ENCODE data around the gene ST3GAL3. TPM values are rescaled to one million over a fixed set of nuclear protein-coding genes. Genes with fewer than 3 reads are reported as not detected.

ST3GAL3 gene
- total and polyA plus RNA-seq, 2 of the 13 experiments (the other 11 are each of a cell fraction or from before 2014, with no cell fraction given): 5.1 to 8.1 TPM

DNA sequence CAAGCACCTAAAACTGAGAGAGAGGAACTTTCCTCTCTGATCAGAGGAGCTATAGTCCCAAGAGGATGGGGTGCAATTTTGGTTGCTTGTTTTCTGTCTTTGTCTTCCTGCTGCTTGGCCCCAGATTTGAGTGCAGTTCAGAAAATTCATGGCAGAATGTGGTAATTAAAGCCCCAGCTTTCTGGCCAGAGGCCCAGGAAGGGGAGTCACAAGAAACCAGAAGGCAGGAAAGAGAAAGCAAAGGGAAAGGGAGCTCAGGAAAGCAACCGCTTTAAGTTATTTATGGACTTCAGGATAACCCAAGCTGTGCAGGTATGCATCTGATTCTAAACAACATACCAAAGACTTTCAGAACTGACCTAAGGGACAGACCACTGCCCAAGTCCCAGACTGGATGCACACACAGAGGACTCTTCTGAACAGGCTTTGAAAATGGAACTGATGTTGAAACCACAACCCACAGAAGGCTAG is 88.8 kb downstream of the ST3GAL3 start:
- in situ Hi-C loops (cut with HindIII; ENCODE audit: extremely low pct_ligation_motif_present, low pct_unique_long_range_greater_than_20kb) (no loop called here), intact Hi-C loops (cut with micrococcal nuclease; ENCODE audit: unreplicated experiment) (no loop called here)
- ChIA-PET CTCF (ENCODE audit: low intra/inter-chr PET ratio, low total read pairs) (no interaction called here), POLR2A (no interaction called here)
- Histone ChIP-seq H3K4me3 (replicated peaks in 1 of 3; ENCODE audit: insufficient read depth in 1 of 3, low read depth in 2 of 3, low read length in 3 of 3) (no peak overlapping the region), H3K9ac (ENCODE audit: insufficient read depth, low read depth, low read length) (no peak overlapping the region), H3K4me2 (ENCODE audit: low read depth, low read length) (no peak overlapping the region), H3K36me3 (replicated peaks in 1 of 2; ENCODE audit: control insufficient read depth in 1 of 2, insufficient read depth in 2 of 2, low read length in 2 of 2) (peaks cover 0 to 6% of the 10 kb centered on the region in 2 experiments; a peak in 3 of 5 replicates), H3K4me1 (ENCODE audit: insufficient read depth, low read length) (0 out of 2 replicates have a peak, but pooled peaks cover 5% of the 10 kb centered on the region), H3K27me3 (ENCODE audit: control insufficient read depth in 1 of 2, insufficient read depth in 2 of 2, low read length in 2 of 2) (no peaks in the 10 kb centered on the region), H3K27ac (ENCODE audit: extremely low read length, insufficient read depth, low read length) (no peak overlapping the region), H3K9me3 (ENCODE audit: low read length) (no peaks in the 10 kb centered on the region), H4K20me1 (ENCODE audit: insufficient read depth, low read length) (no peaks in the 10 kb centered on the region), H3K79me2 (ENCODE audit: insufficient read depth, low read length) (no peaks in the 10 kb centered on the region), H2AFZ (ENCODE audit: low read length) (no peak overlapping the region)
- WGBS (ENCODE audit: low lambda C conversion rate): 100% methylated on average over 1 of the region's 1 CpG
- no peak for ATAC-seq
- TF ChIP-seq EEA1 (CRISPR knock-in tag; IDR thresholded peaks at IDR 0.05; ENCODE audit: borderline replicate concordance) (no peak), RNF2 (conservative IDR thresholded peaks at IDR 0.05; ENCODE audit: low read depth) (no peak), ZNF20 (CRISPR knock-in tag; IDR thresholded peaks at IDR 0.05) (no peak), KDM3A (CRISPR knock-in tag; IDR thresholded peaks at IDR 0.05; ENCODE audit: low read depth) (no peak), ZNF30 (CRISPR knock-in tag; IDR thresholded peaks at IDR 0.05) (no peak), ZNF446 (CRISPR knock-in tag; IDR thresholded peaks at IDR 0.05) (no peak), SPEN (CRISPR knock-in tag; IDR thresholded peaks at IDR 0.05; ENCODE audit: low read depth) (no peak), ZBTB3 (CRISPR knock-in tag; IDR thresholded peaks at IDR 0.05; ENCODE audit: borderline replicate concordance, low read depth) (no peak), ZMYM4 (CRISPR knock-in tag; IDR thresholded peaks at IDR 0.05) (no peak), KLF6 (CRISPR knock-in tag; IDR thresholded peaks at IDR 0.05) (no peak)
- TF ChIP-seq, protein P1, sequence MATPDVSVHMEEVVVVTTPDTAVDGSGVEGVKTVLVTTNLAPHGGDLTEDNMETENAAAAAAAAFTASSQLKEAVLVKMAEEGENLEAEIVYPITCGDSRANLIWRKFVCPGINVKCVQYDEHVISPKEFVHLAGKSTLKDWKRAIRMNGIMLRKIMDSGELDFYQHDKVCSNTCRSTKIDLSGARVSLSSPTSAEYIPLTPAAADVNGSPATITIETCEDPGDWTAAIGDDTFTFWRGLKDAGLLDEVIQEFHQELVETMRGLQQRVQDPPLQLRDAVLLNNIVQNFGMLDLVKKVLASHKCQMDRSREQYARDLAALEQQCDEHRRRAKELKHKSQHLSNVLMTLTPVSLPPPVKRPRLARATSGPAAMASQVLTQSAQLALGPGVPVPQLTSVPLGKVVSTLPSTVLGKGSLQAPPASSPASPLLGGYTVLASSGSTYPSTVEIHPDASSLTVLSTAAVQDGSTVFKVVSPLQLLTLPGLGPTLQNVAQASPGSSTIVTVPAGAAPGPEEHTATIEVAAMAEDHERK (CRISPR knock-in tag; IDR thresholded peaks at IDR 0.05; ENCODE audit: low read depth): no peak
- TF ChIP-seq, protein P2, sequence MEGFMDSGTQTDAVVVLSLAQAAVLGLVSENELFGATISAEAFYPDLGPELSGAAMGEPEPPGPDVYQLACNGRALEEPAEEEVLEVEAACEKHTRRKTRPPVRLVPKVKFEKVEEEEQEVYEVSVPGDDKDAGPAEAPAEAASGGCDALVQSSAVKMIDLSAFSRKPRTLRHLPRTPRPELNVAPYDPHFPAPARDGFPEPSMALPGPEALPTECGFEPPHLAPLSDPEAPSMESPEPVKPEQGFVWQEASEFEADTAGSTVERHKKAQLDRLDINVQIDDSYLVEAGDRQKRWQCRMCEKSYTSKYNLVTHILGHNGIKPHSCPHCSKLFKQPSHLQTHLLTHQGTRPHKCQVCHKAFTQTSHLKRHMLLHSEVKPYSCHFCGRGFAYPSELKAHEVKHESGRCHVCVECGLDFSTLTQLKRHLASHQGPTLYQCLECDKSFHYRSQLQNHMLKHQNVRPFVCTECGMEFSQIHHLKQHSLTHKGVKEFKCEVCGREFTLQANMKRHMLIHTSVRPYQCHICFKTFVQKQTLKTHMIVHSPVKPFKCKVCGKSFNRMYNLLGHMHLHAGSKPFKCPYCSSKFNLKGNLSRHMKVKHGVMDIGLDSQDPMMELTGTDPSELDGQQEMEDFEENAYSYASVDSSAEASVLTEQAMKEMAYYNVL (CRISPR knock-in tag; IDR thresholded peaks at IDR 0.05; ENCODE audit: borderline replicate concordance): no peak
- TF ChIP-seq, protein P3, sequence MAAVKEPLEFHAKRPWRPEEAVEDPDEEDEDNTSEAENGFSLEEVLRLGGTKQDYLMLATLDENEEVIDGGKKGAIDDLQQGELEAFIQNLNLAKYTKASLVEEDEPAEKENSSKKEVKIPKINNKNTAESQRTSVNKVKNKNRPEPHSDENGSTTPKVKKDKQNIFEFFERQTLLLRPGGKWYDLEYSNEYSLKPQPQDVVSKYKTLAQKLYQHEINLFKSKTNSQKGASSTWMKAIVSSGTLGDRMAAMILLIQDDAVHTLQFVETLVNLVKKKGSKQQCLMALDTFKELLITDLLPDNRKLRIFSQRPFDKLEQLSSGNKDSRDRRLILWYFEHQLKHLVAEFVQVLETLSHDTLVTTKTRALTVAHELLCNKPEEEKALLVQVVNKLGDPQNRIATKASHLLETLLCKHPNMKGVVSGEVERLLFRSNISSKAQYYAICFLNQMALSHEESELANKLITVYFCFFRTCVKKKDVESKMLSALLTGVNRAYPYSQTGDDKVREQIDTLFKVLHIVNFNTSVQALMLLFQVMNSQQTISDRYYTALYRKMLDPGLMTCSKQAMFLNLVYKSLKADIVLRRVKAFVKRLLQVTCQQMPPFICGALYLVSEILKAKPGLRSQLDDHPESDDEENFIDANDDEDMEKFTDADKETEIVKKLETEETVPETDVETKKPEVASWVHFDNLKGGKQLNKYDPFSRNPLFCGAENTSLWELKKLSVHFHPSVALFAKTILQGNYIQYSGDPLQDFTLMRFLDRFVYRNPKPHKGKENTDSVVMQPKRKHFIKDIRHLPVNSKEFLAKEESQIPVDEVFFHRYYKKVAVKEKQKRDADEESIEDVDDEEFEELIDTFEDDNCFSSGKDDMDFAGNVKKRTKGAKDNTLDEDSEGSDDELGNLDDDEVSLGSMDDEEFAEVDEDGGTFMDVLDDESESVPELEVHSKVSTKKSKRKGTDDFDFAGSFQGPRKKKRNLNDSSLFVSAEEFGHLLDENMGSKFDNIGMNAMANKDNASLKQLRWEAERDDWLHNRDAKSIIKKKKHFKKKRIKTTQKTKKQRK (IDR thresholded peaks at IDR 0.05; ENCODE audit: low read length): no peak
- no peak for FAIRE-seq
- no TSS peak for BruUV-seq (replicated peaks)
- DNase-seq (ENCODE audit: low spot score): no peak

All from HepG2 (cell line).